OCI-LY3 (cell line): Measurements from ENCODE around the gene ADGRF3.

Experiments
- H2AFZ ChIP-seq: fragments of 200-600, 300-600 bp; shearing (Covaris generic); 2 replicates; pipeline ENCODE4 v1.6.0; 2014; ENCODE audit warnings: antibody characterized with exemption, low read depth, low read length
- H3K27ac ChIP-seq: fragments of 200-600, 300-600 bp; sonication (generic); 2 replicates; pipeline ENCODE4 v1.5.1; 2014; ENCODE audit warnings: mild to moderate bottlenecking, low read length, moderate library complexity, mixed read lengths
- H3K27me3 ChIP-seq: fragments of 200-600, 300-600 bp; sonication (generic); 2 replicates; pipeline ENCODE4 v1.6.1; 2014; ENCODE audit warnings: low read depth, low read length, mixed read lengths
- H3K36me3 ChIP-seq: fragments of 200-600, 300-600 bp; sonication (generic); replicated peaks from 2 replicates; pipeline ENCODE3; 2014; ENCODE audit warnings: low read depth, low read length, mixed read lengths
- H3K4me1 ChIP-seq: fragments of 300-600, 200-600 bp; sonication (generic); 2 replicates; pipeline ENCODE4 v1.6.1; 2014; ENCODE audit warnings: low read length, mixed read lengths
- H3K4me2 ChIP-seq: fragments of 200-600, 300-600 bp; sonication (generic); 2 replicates; pipeline ENCODE4 v1.6.1; 2014; ENCODE audit warnings: low read length, mixed read lengths
- H3K4me3 ChIP-seq: fragments of 300-600, 200-600 bp; sonication (generic); 2 replicates; pipeline ENCODE4 v1.5.1; 2014; ENCODE audit warnings: antibody characterized with exemption, mild to moderate bottlenecking, low read length, moderate library complexity
- H3K79me2 ChIP-seq: fragments of 300-600, 200-600 bp; shearing (Covaris generic); 2 replicates; pipeline ENCODE4 v1.6.1; 2014; ENCODE audit warnings: mild to moderate bottlenecking, low read length, mixed read lengths
- H3K9ac ChIP-seq: fragments of 300-600, 200-600 bp; shearing (Covaris generic); 2 replicates; pipeline ENCODE4 v1.6.0; 2014; ENCODE audit warnings: mild to moderate bottlenecking, low read length, moderate library complexity
- H3K9me3 ChIP-seq: fragments of 200-600, 300-600 bp; shearing (Covaris generic); 2 replicates; pipeline ENCODE4 v1.6.1; 2014; ENCODE audit warnings: low read length, mixed read lengths; ENCODE audit not compliant: insufficient read depth
- H4K20me1 ChIP-seq: fragments of 200-600, 300-600 bp; sonication (generic); 2 replicates; pipeline ENCODE4 v1.6.1; 2016; ENCODE audit warnings: low read length, mixed read lengths; ENCODE audit not compliant: insufficient read depth
- CTCF ChIP-seq: fragments of 200-600, 300-600 bp; sonication (generic); IDR thresholded peaks from 2 replicates; pipeline ENCODE4 v1.5.1; 2014; ENCODE audit warnings: antibody characterized with exemption, low read length, low read depth
- EZH2phosphoT487 ChIP-seq: fragments of 200-600 bp; shearing (Covaris generic); IDR thresholded peaks from 2 replicates; pipeline ENCODE4 v1.6.1; 2018; ENCODE audit warnings: antibody characterized with exemption, mixed run types, low read depth

ADGRF3 gene

GRCh38 chr2:26345545-26346453 is 790 bp downstream of the ADGRF3 start, which contains the start of gene SELENOI:
Gene SELENOI (plus strand): TSS chr2:26346143. CDS start chr2:26346233, 90 bp downstream.
- Histone ChIP-seq H3K36me3 (peaks cover 3% of the 10 kb centered on the region), H3K4me3 (peak within 1 kb of the TSS; percentile 84), H3K4me1 (peaks cover 22% of the 10 kb centered on the region), H4K20me1 (peaks cover 18% of the 10 kb centered on the region), H3K27me3 (no peaks in the 10 kb centered on the region), H3K27ac (peak within 1 kb of the TSS; percentile 82), H3K4me2 (peak within 1 kb of the TSS; percentile 94), H3K79me2 (peaks cover 68% of the 10 kb centered on the region), H2AFZ (0 out of 2 replicates have a peak within 1 kb of the TSS, but pooled peaks have one; percentile 34), H3K9me3 (no peaks in the 10 kb centered on the region), H3K9ac (peak within 1 kb of the TSS; percentile 84)
- no peak for TF ChIP-seq CTCF
- no peak for TF ChIP-seq EZH2phosphoT487

GRCh38 chr2:26345283-26345544 is 1.4 kb downstream of the ADGRF3 start:
- H3K4me1 ChIP-seq = peaks cover 22% of the 10 kb centered on the region
- peak overlapping the region; percentile 82 for H3K27ac ChIP-seq
- H3K4me2 ChIP-seq = peak overlapping the region; percentile 76
- peaks cover 15% of the 10 kb centered on the region for H4K20me1 ChIP-seq
- peaks cover 3% of the 10 kb centered on the region for H3K36me3 ChIP-seq
- TF ChIP-seq CTCF (no peak), EZH2phosphoT487 (no peak)
- peak overlapping the region; percentile 84 for H3K4me3 ChIP-seq
- peaks cover 62% of the 10 kb centered on the region for H3K79me2 ChIP-seq
- peak overlapping the region; percentile 84 for H3K9ac ChIP-seq
- H3K9me3 ChIP-seq = no peaks in the 10 kb centered on the region
- H2AFZ ChIP-seq = 0 out of 2 replicates have a peak overlapping the region, but pooled peaks have one; percentile 34
- H3K27me3 ChIP-seq = no peaks in the 10 kb centered on the region

GRCh38 chr2:26344581-26345282 is 1.9 kb downstream of the ADGRF3 start:
- Histone ChIP-seq H3K4me1 (peaks cover 22% of the 10 kb centered on the region), H3K27ac (peak overlapping the region; percentile 82), H3K4me2 (peak overlapping the region; percentile 76), H3K27me3 (no peaks in the 10 kb centered on the region), H3K4me3 (peak overlapping the region; percentile 84), H2AFZ (no peak overlapping the region), H3K9me3 (no peaks in the 10 kb centered on the region), H3K79me2 (peaks cover 57% of the 10 kb centered on the region), H4K20me1 (peaks cover 15% of the 10 kb centered on the region), H3K36me3 (peaks cover 3% of the 10 kb centered on the region), H3K9ac (peak overlapping the region; percentile 84)
- no peak for TF ChIP-seq CTCF
- TF ChIP-seq EZH2phosphoT487 = no peak

GRCh38 chr2:26340831-26341230 is 5.8 kb downstream of the ADGRF3 start:
- TF ChIP-seq CTCF (no peak), EZH2phosphoT487 (no peak)
- Histone ChIP-seq H3K4me3 (no peak overlapping the region), H3K79me2 (peaks cover 19% of the 10 kb centered on the region), H2AFZ (no peak overlapping the region), H3K9ac (no peak overlapping the region), H3K27ac (no peak overlapping the region), H3K4me1 (peaks cover 8% of the 10 kb centered on the region), H3K9me3 (no peaks in the 10 kb centered on the region), H3K36me3 (no peaks in the 10 kb centered on the region), H4K20me1 (no peaks in the 10 kb centered on the region), H3K4me2 (no peak overlapping the region), H3K27me3 (0 out of 2 replicates have a peak, but pooled peaks cover 1% of the 10 kb centered on the region)
